HG02571 (cell line): ENCODE measurements around the gene TNS1.

ENCODE experiments used
- ATAC-seq: cut with Tn5 transposase; IDR thresholded peaks from one replicate; pipeline ENCODE4 v1.9.1; 2021; ENCODE audit warnings: mild to moderate bottlenecking, moderate library complexity; ENCODE audit not compliant: unreplicated experiment

Gene TNS1

DNA sequence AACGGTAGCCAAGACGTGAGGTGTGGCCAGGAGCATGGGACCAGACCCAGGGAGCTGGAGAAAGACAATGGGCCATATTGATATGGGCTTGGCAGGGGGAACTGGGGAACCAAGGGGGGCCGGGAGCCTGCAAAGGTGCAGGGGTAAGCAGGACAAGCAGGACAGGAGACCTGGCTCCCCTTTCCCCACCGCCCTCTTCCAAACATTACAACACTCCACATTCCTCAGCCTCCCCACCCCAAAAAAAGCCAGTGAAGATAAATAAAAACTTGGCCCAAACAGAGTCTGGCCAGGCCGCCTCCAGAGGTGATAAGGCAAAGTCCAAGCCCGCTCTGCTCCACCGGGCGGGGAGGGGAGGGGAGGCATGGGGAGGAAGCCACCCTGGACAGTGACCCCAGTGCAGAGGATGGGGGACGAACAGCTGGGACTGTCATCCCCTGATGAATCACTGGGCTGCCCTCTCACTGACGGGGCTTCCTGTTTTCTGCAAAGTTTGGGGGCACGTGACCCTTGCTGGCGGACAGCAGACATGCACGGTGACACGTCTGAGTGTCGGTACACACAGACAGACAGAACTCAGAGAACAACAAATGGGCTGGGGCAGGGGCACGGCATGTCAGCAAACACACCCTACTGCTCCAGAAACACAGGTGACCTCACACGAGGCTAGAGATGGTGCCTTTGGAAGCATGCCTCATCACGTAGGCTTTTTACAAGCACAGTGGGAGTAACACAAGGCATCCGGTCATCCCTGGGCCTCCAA, 100.2 kb downstream of the TNS1 start:
- no peak for ATAC-seq

DNA sequence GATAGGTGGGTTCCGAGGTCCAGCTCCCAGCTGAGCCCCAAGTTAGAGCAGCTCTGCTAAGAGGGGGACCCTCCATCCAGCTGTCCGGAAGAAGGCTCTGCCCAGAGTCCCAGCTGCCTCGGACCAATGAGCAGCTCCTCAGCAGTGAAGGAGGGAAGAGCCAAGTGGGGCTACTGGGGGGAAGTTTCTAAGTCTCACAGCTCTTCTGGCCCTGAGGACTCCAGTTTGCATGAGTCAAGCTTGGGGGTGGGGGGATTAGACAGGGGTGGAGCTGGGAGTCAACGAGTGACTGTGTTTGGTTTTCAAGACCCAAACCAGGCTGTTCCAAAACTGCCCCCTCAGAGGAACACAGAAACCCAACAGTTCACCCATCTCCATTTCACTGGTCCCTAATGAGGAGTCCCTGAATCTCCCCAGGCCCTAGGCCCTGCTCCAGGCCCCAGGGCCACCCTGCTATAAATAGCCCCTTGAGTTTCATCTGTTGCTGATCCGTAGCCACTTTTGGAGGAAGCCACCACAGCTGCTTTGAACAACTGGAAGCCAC, 100.9 kb downstream of the TNS1 start:
- ATAC-seq: no peak

DNA sequence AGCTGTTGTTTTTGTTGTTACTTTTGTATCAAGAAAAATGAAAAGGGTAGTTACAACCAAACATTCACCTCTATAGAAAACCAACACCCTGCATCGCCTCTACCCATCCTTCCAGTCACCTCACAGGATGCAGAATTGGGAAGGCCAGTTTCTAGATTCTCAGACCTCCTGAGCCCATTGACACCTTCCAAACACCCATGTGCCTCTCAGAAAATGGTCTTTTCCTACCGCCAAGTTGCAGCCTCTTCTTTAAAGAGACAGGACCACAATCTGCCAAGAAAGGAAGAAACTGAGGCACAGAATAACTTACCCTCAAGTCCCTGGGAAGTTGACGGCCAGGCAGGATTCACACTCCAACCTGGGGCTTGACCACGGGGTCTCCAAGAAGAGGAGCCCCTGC, 101.4 kb downstream of the TNS1 start:
- no peak for ATAC-seq

DNA sequence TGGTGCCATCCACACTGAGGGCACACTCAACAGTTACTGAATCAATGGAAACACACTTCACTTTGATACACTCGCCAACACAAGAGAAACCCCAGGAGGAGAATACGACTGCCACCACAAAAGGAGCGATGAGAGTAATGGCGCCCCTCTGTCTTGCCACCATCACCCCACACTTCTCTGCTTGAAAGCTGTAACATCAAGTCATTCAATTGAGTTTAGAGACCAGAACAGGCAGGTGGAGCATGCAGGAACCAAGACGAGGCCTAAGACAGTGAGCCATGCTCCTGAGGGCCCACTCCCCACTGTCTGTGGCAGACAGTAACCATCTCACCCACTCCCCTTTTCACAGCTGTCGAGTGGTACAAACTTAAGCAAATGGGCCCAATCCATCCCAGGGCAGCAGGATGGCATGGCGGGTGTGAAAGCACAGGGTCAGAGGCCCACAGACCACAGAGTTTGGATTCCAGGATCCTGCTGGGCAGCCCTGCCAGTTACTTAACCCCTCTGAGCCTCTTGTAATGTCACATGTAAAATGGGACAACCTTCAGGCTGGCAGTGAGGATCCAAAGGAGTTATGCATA, 101.9 kb downstream of the TNS1 start:
- no peak for ATAC-seq

DNA sequence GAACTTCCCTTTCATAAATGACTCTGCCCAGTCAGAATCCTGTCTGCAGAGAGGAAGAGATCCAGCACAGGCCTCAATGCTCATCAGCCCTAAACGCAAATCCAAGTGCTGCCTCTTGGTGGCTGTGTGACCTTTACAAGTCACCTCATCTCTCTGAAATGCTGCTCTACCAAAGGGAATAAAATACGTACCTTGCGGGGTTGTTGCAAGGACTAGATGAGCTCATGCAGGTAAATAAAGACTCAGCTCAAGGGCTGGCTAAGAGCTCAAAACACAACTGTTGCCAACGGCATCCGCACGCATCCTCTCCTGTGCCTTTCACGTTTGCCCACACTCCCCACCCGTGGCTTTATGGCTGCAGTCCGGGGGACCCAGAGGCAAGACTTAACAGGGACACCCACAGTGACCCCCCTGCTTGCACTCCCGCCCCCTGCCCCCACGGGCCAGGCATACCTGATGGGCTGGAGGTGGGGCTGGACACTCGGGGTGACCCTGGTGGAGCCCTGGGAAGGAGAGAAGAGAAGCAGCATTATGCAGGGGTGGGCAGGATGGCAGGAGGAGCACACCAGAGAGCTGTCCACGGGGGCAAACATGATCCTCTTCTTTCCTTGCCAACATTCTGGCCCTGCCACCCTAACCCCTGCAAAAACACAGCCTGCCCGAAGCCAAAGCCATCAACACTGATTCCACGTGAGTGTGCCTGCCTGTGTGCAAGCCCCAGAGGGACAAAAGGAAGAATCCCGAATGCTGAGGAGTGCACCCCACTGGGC, 102.6 kb downstream of the TNS1 start:
- ATAC-seq: no peak

DNA sequence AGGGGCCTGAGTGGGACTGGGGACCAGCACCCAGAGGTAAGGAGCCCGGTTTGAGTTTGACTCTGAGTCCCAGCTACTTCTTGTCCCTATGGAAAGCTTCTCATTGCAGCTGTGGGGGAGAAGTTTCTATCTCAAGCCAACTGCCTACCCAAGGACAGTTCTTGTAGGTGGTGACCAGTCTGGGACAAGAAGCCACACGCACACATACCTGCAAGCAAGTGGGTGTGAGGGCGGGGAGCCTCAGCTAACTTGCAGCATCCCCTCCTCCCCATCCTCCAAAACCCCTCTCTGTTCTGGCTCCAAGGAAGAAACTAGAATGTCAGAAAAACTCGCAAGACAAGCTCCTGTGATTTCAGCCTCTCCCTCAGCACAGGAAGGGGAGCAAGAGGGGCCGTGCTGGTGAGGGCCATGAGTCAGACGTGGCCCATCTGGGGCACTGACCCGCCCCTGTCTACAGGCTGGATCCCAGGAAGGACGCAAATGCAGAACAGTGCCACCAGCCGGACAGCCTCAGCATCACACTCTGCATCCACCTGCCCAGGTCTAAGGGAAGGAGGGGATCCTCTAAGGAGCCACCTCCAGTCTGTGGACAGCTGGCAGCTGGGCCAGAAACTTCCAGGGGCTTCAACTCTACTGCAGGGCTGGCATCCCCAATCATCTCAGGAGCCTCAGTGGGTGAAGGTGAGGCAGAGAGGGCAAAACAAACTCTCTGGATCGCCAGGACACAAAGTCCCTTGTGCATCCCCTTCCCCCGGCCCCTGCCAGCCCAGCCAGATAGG, 103.4 kb downstream of the TNS1 start:
- no peak for ATAC-seq

DNA sequence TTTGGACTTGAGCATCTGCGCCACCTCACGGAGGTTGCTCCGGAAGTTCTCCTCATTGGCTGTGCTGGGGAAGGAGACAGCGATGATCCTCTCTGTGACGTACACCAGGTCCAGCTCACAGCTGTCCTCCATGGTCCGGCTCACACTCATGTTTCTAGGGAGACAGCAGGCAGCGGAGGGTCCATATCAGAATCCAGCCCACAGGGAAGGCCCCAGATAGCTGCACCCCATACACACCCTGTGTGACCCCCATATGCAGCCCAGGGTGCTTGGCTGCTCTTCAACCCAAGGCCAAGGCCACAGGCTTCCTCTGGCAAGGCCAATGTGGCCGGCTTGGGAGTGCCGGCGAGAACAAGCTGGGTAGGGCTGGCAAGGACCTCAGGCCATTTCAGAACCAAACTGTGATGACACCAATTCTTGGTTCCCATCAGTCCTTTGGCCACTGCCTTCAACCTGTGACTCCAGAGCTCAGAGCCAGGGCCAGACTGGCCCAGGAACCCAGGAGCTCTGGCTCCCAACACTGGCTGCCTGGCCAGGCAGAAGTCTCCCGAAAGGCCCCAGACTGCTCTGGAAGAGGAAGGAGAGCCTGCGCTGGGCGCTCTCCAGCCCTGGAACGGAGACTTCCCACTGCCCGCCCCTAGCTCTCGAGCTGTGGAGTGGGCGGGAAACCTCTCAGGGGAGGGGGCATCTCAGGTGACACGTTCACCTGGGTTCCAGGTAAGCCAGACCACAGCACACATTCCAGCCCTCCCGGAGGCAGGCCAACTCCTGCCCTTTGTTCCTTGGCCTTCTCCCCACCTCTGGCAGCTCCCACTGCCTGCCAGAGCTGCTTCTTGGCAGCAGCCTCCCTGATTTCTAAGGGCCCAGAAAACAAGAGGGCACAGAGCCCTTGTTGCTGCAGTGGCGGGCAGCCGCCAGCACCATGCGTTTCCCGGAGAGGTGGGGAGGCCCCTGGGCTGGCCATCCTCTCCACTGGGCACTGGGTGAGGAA, 104.7 kb downstream of the TNS1 start:
- no peak for ATAC-seq

DNA sequence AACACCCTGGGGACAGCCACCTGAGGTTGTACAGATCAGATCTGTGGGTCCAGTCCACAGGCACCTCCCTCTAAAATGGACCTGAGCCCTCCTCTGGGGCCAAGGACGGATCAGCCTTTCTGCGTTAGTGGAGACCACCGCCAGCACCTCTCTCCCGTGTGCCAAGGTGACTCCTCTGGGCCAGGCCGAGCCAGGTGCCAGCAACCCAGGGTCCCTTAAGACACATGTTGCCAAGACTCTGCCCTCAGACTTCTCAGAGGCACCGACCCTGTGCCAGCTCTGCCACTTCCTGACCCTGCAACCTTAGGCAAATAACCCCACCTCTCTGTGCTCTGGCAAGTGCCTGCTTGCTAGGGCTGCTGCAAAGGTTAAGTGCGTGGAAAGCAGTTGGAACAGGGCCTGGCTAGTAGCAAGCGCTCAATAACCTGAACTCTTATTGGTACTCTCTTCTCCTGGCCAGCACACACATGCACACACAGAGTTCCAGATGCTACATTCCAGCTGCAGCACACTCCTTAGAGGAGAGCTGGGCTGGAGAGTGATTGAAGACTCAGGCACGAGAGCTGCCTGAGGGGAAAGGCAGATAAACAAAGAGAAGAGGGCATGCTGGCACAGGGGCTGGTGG, 105.6 kb downstream of the TNS1 start:
- no peak for ATAC-seq

DNA sequence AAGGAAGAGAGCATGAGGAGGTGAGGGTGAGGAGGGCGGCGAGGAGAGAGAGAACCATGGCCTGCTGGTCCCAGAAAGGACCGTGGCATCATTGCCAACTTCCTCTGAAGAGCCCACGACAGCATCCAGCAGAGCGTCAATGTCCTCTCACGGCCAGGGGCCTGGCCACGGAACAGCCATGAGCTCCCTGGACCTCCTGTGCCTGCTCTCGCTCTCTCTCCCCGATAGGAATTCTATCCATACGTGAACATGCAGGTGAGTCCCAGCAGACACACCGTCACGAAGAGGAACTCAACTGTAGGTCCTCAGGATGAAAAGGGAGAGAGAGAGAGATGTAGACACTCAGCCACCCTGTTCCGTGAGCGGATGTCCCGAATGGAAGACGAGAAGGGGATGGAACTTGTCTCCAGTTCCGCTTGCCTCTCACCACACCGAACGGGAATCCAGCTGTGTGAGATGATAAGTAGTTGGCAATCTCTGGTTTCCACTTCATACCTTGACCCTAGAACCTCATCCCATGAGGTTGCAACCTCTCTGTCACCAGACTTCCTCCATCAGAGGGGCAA, 107.6 kb downstream of the TNS1 start:
- no peak for ATAC-seq

DNA sequence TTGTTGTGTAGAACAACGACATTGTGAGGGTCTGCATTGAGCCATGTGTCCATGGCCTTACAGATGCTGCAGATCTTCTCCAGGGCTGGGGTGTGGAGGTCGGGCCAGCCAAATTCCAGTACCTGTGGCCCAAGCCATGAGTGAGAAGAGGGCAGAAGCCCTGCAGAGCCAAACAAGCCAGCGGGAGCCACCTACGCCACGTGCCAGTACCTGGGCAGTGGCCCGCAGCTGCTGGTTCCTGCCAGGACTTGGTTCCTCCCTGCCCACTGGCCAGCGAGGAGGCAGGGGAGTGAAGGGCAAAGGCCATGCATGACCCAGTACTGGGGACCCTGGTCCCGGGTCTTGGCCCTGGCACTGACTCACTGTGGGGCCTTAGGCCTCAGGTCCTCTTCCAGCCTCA, 109.4 kb downstream of the TNS1 start:
- no peak for ATAC-seq

DNA sequence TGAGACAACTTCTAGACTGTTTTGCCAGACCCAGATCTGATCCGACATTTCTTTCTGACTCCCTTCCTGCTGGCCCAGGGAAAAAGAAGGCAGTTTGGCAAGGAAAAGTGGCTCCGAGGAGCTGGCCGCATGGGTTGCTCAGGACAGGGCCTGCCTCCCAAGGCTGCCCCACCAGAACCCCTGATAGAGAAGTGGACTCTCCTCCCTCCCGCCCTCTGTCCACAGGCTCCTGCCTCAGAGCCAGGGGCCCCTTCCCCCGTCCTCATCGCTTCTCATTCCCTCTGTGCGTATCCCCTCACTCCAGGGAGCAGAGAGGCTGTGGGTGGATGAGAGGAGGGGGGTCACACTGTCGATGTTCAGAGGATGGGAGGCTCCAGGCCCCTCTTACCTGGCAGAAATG, 110.2 kb downstream of the TNS1 start:
- no peak for ATAC-seq

DNA sequence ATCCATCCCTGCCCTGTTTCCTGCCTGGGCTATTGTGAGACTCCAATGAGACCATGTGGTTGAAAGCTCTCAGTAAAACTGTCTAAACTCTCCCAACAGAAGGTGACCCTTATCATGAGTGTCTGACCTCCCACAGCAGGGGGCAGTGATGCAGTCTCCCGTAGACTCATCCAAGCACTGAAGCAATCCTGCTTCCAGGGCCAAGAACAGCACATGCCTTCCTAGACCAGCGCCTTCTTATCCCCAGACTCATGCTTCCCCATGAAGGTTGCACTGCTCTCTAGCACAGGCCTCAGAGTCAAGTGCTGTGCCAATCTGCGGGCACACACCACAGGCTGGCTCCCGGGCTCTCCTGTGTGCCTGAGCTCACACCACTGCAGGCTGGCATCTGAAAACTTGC, 112.3 kb downstream of the TNS1 start:
- no peak for ATAC-seq

DNA sequence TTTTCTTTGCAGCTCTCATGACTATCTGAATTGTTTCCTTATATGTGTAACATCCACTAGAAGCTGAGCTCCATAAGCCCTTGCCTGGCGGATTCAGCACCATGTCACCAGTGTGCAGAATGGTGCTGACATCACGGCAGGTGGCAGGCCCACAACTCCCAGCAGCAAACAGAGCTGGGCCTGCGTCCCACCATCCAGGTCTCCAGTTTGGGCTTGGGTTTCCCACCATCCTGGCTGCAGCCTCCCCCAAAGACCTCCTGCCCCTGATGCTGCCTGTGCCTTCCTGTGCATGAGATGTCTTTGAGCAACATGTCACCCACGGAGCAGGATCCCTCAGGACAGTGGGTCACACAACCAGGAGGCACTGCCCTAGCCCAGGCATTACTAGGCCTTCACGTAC, 113.1 kb downstream of the TNS1 start:
- no peak for ATAC-seq

DNA sequence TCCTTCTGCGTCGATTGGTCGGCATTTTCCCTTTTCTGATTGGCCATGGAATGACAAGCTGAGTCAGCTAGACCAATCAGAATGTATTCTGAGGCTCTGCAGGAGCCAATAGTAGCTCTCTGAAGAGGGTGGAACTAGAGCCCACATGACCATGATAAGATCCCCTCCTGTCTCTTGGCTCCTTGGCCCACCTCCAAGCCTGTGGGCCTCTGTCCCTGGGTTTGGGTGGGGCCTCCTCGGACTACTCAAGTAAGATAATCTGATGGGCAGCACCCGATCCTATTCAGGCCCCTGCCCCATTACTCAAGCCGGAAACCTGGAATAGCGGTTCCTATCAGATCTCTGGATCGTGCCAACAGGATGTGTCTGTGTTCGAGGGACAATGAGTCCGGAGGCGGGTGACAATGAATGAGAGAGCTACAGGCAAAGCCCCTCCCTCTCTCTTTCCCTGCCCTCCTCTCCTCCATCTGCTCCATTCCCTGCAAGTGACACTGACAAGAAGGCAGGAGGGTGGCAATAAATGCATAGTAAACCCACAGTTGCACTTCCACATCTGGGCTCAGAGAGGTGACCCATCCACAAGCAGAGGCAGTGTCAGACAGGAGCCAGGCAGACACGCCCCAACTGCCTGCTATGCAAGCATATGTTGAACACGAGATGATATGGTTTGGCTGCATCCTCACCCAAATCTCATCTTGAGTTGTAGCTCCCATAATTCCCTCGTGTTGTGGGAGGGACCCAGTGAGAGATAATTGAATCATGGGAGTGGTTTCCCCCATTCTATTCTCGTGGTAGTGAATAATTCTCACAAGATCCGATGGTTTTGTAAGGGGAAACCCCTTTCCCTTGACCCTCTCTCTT, 114.7 kb downstream of the TNS1 start:
- ATAC-seq: no peak

DNA sequence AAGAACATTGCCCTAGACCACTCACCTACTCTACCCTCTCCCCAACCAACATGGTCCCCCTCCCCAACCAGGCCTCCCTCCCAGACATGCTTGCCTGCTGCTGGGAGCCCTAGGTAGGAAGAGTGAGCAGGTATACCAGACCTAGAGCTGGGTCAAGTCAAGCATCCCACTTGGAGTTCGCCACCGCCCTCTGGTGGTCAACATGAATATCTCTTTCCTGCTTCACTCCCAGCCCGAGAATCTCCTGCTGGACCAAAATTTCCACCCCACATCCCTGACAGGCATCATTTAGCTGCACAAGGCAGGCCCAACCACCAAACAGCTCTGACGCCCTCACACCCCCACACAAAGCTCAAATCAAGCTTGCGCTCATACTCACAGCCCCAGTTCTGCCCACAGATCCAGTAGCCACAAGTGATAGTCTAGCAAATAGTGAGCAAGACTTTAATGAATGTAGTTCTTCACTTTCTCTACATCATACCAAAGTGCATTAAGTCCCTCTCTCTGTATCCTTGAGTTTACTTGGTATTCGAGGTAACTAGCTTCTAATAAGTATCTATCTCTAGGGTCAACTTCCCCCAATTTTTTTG, 116.0 kb downstream of the TNS1 start:
- ATAC-seq: no peak

DNA sequence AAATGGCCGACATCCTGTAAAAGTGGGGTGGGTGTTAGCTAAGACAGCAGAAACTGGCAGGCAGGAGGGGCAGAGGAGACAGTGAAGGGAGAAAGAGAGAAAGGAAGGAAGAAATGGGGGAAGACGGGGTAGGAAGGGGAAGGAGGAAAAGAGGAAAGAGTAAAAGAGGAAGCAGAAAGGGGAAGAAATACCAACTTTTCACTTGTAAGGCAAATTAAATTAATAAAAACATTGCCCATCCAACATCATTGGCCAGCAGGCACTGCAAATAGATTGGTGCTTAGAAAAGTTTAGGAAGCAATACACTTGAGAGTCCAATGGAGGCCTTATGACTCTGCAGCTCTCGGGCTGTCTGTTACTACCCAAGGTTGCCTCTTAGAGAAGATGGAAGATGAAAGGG, 116.7 kb downstream of the TNS1 start:
- no peak for ATAC-seq

DNA sequence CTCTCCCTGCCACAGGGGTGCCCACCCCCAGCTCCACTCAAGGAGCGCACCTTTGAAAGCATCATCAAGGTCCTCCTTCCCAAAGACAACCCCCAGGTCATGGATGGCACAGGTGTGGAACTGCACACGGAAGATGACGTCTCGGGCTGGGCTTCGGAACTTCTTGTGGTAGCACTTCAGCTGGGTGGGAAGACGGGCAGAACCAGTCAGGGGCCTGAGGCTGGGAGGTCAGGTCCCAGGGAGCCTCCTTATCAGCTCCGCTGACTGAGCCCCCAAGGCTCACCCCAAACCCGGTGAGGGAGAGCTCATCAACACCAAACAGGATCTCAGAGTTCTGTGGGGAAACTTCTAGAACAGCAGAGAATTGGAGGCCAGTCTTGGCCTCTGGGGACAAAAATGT, 117.8 kb downstream of the TNS1 start:
- ATAC-seq: no peak

DNA sequence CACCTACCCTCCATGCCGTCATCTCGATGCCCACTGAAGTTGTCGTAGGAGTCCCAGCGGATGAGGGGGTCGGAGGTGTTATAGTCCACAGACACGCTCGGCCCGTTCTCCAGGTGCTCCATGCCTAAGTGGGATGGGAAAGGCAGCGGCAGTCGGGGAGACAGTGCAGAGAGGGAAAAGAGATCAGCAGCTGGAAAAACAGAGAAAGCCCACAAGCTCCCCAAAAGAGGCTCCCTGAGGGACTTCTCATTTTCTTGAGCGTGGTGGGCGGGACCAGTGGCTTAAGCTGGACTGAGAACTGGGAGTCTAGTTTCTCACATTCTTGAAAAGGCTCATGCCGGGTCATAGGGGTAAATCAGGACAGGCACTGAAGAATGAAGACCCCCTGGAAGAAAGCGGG, 121.9 kb downstream of the TNS1 start:
- no peak for ATAC-seq
